GM21529 (cell line): ENCODE data around the gene PRF1.
"Not testable (repeated sequence)": the region's sequence is repeated elsewhere in the genome, so short reads cannot be mapped to it uniquely, and the experiment has no call there.

Experiments used
- ATAC-seq: cut with Tn5 transposase; IDR thresholded peaks from one replicate; pipeline ENCODE4 v1.9.1; 2021; ENCODE audit not compliant: unreplicated experiment

The PRF1 gene

DNA sequence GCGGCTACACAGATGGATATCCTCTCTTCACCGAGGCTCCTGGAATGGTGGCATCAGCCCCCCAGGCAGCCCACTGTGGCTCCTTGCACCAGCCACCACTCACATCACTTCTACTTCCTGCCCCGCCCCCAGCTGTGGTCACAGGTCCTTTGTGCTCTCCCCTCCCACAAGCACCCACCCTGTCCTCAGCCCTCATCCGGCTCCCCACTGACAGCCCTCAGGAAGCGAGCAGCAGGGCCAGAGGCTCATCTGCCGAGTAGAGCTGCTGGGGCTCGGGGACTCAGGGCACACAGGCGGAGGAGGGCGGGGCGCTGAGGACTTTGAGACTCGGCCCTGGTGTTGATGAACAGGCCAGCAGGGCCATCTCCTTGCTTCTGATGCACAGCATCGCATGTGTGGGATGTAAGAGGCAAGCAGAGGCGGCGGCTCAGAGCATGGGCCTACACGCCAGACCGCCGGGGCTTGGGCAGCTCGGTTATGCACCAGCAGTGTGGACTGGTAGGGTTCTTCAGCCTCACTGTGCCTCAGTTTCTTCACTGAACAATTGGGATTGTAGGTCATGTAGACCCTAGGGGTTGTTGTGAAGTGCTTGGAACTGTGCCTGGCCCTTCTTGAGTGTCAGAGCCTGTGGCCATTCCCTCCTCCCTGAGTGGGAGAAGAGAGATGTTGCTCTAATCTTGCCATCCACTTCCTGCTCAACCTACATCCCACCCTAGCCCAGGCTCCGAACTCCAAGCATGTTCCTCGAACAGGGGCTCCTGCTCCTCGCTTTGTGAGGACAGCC is at the start of gene PRF1:
PRF1 (minus strand) TSS at position 77 of the 784 bp plus-strand sequence. CDS start 1,839 bp downstream, outside the sequence.
- ATAC-seq, result no peak

DNA sequence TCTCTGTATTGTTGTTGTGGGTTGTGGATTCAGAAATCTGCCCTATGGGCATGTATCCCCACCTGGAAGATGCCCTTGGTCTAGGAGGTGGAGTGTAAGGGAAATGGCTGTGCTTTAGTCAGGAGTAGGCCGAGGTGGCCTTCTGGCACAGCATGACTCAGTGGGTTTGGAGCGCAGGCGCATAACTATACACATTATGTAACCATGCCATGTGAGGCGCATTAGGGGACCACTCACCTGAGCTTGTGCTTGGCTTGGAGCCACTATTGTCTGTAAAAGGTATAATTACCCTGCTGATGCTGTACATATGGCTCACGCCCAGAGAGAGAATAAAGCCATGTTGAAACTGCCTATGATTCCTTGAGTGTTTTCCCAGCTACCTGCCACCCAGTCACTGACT is 49.1 kb upstream of the PRF1 start:
- no peak for ATAC-seq

DNA sequence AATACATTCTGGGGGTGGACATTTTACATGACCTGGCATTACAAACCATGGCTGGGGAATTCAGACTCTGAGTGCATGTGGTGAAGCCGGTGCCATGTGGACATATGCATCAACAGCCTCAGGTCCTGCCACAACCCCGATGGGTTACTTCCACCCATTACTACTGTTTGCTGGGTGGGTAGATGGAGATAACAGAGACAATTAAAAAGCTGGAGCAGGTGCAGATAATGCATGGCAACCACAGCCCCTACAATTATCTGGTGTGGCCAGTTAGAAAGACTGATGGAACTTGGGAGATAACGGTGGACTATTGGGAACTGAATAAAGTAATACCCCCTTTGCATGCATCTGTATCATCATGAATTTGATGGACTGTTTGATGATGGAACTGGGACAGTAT is 48.2 kb upstream of the PRF1 start:
- no peak for ATAC-seq

DNA sequence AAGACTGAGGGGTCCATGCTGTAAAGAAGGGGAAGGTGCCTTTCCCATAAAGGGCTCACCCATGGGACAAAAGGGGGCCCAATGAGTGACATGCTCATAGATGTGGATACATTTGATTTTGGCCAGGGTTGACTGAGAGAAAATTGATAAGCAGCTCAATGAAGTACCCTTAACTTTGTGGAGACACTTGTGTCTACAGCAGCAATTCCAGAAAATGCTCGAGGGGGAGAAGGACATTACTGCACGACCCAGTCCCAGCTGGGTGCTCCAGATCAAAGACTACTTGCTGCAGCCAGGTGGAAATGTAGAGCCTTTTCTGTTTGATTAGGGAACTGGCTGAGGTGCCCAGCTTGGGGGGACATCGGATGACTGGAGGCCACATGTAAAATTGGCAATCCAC is 47.6 kb upstream of the PRF1 start:
- no peak for ATAC-seq

DNA sequence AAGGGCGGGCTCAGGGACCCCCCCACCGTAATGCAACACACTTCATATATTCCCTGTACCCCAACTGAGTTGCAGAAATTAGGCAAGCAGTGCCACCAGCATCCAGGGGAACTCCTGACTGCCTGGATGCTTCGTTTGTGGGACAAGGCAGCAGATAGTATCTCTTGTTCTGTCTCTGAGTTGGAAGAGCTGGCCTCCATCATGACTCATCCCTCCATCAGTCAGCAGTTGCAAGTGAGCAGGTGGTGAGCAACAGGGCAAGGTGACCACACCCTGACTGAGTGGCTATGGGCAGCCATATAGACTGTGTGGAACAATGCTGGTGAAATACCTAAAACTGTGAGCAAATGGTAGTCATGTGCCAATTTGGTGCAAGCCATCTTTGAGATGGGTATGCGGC is 47.0 kb upstream of the PRF1 start:
- no peak for ATAC-seq

DNA sequence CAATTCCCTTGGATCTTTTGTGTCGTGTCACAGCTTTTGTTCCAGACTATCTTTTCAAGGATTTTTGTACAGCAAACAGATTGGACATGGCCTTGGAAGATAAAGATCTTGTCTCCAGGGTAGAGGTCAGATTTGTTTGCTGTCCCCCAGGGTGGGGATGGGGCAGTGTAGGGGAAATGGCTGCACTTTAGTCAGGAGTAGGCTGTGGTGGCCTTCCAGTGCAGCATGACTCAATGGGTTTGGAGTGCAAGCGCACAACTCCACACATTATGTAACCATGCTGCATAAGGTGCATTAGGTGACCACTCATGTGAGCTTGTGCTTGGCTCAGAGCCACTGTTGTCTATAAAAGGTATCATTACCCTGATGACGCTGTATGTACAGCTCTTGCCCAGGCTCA is 45.9 kb upstream of the PRF1 start:
- ATAC-seq, result no peak

DNA sequence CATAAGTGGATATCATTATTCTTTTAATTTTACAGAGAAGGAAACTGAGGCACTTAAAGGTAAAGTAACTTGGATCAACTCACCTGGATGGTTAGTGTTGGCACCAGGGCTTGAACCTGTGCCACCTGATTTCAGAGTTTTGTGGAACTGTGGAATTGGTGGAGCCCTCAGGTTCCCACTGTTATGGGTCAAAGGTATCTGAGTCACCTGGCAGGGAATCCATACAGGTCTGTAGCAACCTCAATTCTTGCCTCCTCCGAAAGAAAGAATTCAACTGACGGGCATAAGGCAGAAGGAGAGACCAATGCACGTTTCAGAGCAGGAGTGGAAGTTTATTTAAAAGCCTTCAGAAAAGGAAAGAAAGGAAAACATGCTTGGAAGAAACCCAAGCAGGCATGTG is 44.5 kb upstream of the PRF1 start:
- ATAC-seq, result no peak

DNA sequence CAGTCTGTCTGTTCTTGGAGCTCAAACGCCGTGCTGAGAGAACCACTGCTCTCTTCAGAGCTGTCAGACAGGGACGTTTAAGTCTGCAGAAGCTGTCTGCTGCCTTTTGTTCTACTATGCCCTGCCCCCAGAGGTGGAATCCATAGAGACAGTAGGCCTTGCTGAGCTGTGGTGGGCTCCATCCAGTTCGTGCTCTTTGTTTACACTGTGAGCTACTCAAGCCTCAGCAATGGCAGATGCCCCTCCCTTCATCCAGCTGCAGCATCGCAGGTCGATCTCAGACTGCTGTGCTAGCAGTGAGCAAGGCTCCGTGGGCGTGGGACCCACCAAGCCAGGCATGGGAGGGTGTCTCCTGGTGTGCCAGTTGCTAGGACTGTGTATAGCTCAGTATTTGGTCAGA is 42.4 kb upstream of the PRF1 start:
- not testable (repeated sequence) for ATAC-seq

DNA sequence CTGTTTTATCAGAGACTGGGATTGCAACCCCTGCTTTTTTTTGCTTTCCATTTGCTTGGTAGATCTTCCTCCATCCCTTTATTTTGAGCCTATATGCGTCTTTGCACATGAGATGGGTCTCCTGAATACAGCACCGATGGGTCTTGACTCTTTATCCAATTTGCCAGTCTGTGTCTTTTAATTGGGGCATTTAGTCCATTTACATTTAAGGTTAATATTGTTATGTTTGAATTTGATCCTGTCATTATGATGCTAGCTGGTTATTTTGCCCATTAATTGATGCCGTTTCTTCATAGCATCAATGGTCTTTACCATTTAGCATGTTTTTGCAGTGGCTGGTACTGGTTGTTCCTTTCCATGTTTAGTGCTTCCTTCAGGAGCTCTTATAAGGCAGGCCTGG is 40.7 kb upstream of the PRF1 start:
- ATAC-seq, result not testable (repeated sequence)

DNA sequence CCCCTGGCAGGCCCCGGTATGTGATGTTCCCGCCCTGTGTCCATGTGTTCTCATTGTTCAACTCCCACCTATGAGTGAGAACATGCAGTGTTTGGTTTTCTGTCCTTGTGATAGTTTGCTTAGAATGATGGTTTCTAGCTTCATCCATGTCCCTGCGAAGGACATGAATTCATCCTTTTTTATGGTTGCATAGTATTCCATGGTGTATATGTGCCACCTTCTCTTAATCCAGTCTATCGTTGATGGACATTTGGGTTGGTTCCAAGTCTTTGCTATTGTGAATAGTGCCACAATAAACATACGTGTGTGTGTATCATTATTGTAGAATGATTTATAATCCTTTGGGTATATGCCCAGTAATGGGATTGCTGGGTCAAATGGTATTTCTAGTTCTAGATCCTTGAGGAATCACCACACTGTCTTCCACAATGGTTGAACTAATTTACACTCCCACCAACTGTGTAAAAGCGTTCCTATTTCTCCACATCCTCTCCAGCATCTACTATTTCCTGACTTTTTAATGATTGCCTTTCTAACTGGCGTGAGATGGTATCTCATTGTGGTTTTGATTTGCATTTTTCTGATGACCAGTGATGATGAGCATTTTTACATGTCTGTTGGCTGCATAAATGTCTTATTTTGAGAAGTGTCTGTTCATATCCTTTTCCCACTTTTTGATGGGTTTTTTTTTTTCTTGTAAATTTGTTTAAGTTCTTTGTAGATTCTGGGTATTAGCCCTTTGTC is 37.3 kb upstream of the PRF1 start:
- ATAC-seq, result not testable (repeated sequence)

DNA sequence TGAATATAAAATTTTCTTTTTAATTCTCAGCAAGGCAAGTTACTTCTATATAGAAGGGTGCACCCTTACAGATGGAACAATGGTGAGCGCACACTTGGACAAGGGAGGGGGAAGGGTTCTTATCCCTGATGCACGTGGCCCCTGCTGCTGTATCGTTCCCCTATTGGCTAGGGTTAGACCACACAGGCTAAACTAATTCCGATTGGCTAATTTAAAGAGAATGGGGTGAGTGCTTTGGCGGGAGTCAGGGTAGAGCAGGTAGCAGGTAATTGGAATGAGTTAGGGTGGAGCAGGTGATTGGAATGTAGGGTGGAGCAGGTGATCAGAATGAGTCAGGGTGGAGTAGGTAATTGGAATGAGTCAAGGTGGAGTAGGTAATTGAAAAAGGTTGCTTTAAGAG is 32.0 kb upstream of the PRF1 start:
- not testable (repeated sequence) for ATAC-seq

DNA sequence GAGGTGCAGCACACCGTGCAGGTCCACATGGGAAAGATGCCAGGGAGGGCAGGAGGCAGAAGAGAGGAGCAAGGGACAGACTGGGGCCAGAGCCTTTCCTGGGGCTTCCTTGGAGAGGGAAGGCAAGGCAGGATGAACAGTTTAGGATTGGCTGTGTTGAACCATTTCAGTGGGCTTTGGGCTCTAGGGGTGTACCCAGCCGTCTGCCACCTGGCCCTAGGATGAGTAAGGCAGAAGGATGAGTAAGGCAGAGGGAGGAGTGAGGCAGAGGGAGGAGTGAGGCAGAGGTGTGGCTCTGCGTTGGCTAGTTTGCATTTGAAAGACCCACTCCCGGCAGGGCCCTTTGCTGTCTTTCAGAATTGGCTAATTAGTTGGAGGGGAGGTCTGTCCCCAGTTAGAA is 31.5 kb upstream of the PRF1 start:
- ATAC-seq, result no peak

DNA sequence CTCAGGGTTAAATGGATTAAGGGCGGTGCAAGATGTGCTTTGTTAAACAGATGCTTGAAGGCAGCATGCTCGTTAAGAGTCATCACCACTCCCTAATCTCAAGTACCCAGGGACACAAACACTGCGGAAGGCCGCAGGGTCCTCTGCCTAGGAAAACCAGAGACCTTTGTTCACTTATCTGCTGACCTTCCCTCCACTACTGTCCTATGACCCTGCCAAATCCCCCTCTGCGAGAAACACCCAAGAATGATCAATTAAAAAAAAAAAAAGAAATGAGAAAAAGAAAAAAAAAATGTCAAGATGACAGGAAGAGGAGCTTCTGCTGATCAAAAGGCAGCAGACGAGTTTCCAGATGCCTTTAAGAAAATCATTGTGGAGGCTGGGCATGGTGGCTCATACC is 29.2 kb upstream of the PRF1 start:
- ATAC-seq, result not testable (repeated sequence)

DNA sequence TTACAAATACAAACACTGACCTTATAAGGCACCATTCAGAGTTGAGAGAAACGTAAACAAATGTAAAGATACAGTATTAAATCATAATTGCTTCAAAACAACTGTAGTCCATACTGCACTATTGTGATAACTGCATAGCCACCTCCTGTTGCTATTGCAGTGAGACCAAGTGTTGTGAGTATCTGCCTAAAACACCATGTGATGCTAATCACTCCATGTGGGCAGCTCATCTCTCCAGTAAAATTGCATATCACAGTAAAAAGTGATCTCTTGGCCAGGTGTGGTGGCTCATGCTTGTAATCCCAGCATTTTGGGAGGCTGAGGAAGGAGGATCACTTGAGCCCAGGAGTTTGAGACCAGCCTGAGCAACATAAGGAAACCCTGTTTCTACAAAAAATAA is 26.8 kb upstream of the PRF1 start:
- no peak for ATAC-seq

DNA sequence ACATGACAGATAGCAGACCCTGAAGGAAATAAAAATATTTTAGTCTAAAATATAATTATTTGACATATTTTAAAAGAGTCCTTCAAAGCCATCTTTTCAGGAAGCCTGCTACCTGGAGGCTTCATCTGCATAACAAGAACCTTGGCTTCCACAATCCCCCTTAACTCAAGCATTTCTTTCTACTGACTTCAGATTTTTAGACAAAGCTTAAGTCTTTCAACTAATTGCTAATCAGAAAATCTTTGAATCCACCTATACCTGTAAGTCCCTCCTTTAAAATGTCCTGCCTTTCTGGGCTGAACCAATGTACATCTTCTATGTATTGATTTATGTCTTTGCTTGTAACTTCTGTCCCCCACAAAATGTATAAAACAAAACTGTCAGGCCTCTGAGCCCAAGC is 23.5 kb upstream of the PRF1 start:
- ATAC-seq, result no peak

DNA sequence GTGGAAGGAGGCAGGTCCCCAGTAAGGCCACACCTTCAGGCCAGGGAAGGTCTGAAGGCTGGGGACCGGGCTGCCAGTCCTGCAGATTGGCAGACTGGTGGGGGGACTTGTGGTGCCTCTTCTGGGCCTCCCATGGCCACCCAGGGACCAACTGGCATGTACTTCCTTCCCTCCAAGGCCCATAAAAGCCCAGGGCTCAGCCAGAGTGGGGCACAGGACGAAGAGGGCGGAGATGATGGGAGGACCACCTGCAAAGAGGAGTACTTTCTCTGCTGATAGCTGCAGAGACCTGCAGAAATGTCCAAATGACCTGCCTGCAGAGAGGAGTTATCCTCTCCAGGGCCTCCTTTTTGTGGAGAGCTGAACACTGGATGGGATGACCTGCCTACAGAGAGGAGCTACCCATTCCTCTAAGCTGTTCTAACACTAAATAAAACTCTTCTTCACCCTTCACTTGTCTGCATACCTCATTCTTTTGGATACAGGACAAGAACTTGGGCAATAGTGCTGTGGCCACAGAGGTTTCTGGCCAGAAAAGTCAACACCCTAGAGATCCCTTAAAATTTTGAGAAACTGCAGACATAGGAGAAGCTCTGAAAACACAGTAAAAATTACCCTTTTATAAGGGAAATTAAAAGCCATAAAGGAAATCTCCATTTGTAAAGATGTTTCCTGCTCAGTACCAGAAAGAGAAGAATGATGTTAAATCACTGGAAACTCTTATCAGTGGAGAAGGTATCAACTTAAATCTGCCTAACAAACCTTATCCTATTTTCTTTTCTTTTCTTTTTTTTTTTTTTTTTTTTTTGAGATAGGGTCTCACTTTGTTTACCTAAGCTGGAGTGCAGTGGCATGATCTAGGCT is 20.7 kb upstream of the PRF1 start:
- no peak for ATAC-seq

DNA sequence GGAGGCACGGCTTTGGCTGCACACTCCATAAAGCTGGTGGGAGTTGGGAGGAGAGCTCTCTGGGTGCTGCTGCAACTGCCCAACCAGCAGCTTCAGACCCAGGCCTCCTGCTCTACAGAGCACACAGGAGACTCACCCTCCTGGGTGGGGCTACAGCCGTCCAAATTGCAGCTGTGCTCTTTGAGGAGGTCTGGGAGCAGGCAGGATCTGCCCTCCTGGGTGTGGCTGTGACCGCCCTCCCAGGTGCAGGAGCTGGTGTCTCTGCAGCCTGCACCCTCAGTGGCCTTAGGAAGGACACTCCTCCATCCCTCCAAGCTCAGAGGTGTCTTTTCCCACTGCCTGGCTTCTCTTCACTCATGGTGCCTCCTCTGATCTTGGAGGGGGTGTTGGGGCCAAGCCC is 20.0 kb upstream of the PRF1 start:
- no peak for ATAC-seq

DNA sequence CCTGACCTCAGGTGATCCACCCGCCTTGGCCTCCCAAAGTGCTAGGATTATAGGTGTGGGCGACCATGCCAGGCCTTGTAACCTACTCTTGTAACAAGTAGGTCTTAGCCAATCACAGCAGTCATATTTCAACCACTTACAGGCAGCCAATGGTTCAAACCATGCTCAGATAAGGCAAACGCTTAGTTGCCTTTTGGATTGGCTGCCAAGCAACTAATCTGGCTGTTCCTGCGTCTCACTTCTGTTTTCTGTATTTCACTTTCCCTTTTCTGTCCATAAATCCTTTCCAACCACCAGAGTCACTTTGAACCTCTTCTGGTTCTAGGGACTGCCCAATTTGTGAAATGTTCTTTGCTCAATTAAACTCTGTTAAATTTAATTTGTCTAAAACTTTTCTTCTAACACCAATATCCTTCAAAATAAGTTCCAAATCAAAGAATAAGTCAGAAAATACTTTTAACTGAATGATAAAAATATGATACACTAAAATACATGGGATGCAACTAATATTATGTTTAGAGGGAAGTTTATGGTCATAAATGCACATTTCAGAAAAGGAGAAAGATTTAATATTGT is 19.1 kb upstream of the PRF1 start:
- no peak for ATAC-seq

DNA sequence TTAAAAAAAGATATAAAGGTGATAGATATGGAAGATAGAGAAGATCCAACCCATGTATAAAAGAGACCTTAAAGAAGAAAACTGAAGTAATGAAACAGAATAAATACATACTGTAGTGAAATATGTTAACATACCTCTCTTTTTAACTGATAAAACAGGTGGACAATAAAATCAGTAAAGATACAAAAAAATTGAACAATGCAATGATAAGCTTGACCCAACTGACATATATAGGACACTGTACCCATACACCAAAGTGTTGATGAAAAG is 17.4 kb upstream of the PRF1 start:
- no peak for ATAC-seq

DNA sequence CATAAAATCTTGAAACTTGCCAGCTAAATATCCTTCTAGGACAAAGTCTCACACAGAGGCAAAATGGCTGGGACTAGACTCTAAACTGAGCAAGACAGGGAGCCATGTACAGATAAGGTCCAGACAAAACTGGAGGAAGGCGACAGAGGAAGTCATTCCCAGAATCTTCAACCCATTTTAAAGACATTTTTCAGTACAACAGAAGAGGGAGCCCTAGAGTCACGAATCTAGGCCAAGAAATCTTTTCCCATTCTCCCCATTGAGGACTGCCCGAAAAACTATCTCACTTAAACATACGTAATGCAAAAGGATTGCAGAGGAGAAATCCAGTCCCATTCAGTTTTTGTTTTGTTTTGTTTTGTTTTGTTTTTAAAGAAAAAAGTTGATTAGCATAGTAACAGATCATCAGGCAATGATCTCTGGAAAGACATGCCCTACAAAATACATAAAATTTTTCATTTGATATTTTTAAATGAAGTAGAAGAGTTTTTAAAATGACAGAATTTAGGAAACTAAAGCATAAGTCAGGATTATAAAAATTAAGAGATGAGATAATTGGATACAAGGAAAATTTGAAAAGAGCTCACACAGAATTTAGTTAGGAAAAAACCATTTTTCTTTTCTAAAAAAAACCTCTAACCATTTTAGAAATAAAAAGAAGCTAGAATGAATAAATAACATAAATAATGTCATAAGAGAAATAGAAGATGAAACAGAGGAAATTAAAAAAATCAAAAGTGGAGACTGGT is 16.9 kb upstream of the PRF1 start:
- no peak for ATAC-seq

DNA sequence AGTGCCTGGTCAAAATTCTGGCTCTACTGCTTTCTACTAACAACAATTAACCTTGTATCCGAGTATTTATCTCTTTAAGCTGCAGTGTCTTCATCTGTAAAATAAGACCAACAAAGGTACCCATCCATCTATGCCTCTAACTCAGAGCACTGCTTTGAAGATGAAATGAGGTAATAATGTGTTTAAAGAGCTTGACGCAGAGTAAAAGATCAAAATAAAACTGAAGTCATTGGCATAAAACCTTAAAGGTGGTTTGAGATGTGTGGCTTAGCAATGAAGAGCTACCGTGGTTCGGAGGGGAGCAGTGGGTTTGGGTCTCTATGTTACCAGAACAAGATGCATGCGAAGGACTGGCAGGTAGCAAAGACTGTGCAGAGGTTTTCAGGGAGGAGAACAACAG is 16.1 kb upstream of the PRF1 start:
- ATAC-seq, result no peak
